Ishikawa (cell line): ENCODE data around the gene SGK1.

Experiments used
- CEBPB ChIP-seq: IDR thresholded peaks from 2 replicates; pipeline ENCODE4 v1.6.1; 2012
- EP300 ChIP-seq: IDR thresholded peaks from 2 replicates; pipeline ENCODE4 v1.6.1; 2012; ENCODE audit warnings: borderline replicate concordance
- TAF1 ChIP-seq: IDR thresholded peaks from 2 replicates; pipeline ENCODE4 v1.6.1; 2012; ENCODE audit warnings: low read depth, mild to moderate bottlenecking

DNA sequence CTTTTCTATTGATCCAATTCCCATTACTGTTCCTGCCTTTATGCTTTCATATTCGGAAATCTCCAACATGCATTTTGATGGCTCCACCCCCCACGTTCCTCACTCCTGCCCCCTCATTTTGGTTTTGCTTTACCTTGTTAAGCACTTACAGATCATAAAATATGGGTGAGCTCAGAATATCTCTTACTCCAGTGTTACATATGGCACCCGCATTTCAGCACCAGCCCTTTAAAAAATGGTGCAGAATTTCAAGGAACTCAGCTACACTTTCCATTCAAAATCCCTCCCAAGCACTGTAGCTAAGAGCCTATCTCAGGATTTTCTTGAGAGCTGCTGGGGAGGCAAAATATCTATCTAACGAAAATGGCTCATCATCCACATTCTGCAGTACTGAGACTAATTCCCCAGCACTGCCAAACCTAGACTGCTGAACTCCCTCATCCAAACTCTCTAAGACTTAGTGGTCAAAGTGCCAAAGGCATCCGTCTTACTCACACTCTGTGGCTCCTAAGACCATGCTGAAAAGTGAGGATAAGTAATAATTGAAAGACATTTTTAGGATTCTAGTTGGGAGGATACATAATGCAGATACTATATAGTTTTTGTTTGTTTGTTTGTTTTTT is 7.8 kb downstream of the SGK1 start:
- TF ChIP-seq EP300 (no peak), TAF1 (no peak), CEBPB (no peak)
